ENCODE data around the gene TOX2.
A peak's percentile ranks its signal among the peaks of the same experiment; 100 is the strongest.
"Not testable (repeated sequence)": the region's sequence is repeated elsewhere in the genome, so short reads cannot be mapped to it uniquely, and the experiment has no call there.

The TOX2 gene

GRCh38 chr20:44034965-44035635 is 120.4 kb downstream of the TOX2 start:
- DNase-seq, result no peak

DNA sequence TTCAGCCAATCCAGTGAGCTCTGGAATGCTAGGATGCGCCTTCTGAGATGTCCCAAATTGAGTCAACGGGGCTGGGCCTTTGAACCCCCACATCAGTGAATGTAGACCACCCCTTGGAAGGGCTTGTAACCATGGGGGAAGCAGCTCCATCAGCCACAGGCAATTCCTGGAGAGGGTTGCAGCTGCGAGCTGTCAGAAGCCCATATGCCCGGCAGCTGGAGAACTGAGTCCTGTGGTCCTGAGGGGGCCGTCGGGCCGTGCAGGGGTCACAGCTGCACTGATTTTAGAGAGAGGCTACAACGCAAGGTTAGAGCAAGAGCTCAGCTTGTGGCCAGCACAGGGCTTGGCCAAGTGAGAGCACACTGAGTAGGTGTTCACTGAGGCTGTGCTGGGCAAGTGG is 121.3 kb downstream of the TOX2 start:
- DNase-seq, result no peak

DNA sequence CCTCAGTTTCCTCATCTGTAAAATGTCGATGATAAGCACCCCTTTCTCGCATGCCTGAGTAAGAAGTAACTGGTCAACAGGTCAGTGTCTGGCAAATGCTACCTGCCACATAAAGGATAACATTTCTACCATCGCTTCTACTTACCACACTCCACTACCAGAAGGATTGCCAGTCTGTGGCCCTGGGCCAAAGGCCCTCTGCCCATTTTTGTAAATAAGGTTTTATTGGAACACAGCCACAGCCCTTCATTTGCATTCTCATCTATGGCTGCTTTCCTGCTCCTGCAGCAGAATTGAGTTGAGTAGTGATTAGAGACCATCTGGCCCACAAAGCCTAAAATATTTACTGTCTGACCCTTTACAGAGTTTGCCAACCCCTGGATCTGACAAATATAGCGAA is 121.8 kb downstream of the TOX2 start:
- no peak for DNase-seq

- no peak for DNase-seq
Observed at GRCh38 chr20:44038681-44039123, 124.0 kb downstream of the TOX2 start.

DNA sequence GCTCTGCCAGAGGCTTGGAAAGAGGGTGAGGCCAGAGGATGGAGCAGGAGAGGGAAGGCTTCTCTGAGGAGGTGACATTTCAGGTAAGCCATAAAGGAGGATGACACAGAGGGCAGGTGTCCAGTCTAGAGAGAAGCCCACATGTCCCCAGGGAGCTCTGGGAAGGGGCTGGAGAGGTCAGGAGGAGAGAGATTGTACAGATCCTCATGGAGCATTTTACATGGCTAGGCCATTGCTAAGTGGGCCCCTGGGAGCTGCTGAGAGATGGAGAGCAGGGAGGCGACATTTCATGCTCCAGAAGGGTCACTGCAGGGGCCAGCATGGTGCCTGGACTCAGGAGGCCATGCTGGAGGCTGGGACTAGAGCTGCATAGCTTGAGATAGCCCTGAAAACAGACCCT is 124.5 kb downstream of the TOX2 start:
- no peak for DNase-seq

GRCh38 chr20:44039741-44040140 is 125.1 kb downstream of the TOX2 start:
- no peak for DNase-seq

DNA sequence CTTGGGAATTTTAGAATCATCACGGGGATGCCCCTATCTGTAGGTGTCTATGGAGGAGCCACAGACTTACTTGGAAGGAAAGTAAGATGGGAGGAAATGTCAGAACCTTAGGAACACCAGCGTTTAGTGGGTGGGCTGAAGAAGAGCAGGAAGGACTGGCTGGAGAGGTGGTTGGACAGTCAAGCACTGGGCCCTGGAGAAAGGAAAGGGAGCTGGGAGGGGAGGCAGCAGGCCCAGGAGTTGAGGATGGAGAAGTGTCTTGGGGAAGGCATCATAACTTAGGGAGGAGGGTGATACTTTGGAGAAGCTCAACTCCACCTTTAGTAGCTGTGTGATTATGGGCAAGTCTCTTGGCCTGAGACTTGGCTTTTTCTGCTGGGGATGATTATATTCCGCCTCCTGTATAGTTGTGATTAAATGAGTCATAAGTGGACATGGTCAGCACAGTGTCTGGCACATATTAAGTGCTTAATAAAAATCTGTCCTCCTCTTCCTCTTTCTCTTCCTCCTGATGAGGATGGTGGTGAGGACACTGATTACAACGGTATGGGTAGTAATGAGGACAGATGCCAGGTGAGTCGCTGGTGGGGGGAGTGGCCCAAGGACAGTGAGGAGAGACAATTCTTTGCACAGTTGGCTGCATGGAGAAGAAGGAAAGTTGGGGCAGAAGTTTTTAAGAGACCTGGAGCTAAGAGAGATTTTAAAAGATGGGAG is 125.7 kb downstream of the TOX2 start:
- no peak for DNase-seq

GRCh38 chr20:44041001-44041400 is 126.3 kb downstream of the TOX2 start:
- peak; percentile 7 for DNase-seq

GRCh38 chr20:44044712-44045111 is 130.1 kb downstream of the TOX2 start:
- not testable (repeated sequence) for DNase-seq

- DNase-seq, result no peak
Observed at GRCh38 chr20:44050327-44050726, 135.7 kb downstream of the TOX2 start.

- DNase-seq, result no peak
Observed at GRCh38 chr20:44050925-44051660, 136.4 kb downstream of the TOX2 start.

DNA sequence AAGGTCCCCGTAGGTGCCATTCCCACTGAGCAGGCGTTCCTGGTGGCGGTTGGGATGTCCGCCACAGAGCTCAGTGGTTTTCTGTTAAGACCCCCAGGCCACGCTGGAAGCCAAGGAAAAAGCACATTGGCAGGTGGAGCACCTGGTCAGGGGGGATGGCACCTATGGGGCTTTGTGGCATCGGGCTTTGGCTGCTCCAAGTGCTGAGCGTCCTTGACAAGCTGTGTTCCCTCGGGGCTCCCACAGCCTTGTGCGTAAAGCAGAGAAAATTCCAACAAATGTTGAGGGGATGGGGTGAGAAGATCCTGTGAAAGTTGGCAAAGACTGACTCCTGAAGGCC is 137.0 kb downstream of the TOX2 start:
- DNase-seq, result no peak

DNA sequence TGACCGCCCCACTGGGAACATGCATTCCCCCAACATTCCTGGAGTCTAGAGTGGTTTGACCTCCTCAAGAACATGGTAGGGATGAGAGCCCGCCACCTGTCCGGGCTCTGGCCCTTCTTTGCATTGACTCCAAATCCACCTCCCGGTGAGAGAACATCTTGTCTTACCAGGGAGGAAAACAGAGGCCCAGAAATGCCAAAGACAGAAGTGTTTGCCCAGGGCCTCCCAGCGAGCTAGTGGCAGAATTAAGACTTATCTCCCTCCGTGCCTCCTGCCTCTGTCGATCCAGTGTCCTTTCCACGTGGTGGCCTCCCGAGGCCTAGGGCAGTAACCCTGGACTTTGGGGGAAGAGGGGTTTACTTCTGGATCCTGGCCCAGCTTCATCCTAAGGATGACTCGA is 137.5 kb downstream of the TOX2 start:
- no peak for DNase-seq

DNA sequence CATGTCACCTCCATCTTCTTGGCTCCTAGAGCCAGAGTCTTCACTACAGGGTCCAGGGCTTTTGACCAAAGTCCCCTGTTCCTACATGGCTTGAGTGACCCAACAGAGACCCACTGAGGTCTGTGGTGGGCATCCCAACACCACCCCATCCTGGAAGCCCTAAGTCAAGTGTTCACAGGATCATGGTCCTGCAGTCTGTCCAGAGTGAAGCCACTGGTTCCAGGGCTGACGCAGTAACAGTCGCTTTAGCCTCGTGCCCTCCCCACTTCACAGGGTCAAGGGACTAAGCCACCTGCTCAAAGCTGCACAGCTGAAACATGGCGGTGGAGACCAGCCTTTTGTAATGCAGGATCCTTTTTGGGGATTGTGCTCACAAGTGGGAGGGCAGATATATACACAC is 138.4 kb downstream of the TOX2 start:
- DNase-seq, result no peak

DNA sequence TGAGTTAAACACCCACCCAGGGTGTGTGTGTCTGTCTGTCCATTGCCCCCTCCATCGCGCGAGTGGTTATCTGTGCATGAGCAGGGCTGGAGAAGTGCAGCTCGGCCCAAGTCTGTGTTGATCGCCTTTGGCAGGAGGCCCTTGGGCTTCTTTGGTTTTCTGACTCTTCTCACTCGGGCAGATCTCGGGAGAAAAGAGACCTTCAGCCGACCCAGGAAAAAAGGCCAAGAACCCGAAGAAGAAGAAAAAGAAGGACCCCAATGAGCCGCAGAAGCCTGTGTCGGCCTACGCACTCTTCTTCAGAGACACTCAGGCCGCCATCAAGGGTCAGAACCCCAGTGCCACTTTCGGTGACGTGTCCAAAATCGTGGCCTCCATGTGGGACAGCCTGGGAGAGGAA is 139.5 kb downstream of the TOX2 start:
- DNase-seq, result no peak

DNA sequence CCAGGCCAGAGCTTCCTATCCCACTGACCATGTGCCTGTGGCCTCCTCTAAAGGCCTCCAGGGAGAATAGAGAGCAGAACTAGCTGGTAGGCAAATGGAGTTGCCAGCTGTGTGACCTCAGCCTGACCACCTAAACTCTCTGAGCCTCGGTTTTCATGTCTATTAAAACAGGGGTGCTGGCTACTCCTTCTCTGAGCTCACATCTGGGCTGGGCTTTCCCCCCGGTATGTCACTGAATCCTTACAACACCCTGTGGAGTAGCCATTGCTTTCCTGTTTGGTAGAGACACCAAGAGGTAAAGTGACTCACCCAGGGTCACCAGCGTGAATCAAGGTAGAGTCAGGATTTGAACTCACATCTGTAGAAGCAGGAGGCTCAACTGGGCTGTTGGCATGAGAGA is 140.2 kb downstream of the TOX2 start:
- DNase-seq, result no peak

GRCh38 chr20:44056010-44056698 is 141.5 kb downstream of the TOX2 start:
- DNase-seq, result peak; percentile 68

DNA sequence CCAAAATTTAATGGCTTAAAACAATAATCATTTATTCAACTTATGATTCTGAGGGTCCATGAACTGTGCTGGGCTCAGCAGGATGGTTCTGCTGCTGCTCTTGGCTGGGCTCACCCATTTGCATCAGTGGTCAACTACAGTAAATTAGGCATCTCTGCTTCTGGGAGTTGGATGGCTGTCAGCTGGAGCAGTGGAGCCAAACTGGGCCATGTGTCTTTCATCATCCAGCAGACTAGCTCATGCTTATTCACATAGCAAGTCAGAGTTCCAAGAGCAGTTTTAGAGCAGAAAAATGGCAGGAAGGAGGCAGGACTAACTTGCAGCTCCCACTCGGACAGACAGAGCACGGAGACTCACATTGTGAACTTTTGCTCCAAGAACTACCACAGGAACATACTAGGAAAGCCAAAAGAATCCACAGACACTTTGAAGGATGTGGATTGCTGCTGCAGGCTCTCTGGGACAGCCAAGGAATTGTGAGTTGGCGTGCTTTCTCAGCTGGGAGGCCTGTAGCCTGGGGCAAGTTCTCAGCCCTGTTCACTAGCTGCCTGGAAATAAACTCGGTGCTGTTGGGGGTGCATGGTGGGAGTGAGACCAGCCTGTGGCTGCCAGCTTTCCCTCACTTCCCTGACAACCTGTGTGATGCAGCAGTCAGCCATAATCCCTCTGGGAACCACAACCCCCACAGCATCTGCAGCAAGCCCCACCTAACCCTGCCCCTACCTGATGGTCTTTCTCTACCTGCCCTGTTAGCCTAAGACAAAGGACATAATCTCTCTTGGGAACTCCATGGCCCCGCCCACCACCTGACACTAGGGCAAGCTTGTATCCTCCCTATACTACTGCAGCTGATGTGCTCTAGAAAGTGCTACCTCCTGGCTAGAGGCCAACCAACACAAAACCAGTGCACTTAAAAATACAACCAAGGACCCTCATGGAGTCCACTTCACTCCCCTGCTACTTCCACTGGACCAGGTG is 143.3 kb downstream of the TOX2 start:
- DNase-seq, result no peak

GRCh38 chr20:44064501-44065400 is 150.1 kb downstream of the TOX2 start:
- DNase-seq, result no peak

- DNase-seq, result no peak
Observed at GRCh38 chr20:44065401-44066340, 151.0 kb downstream of the TOX2 start.

Measured in activated CD8-positive, alpha-beta memory T cell treated with anti-CD3 and anti-CD28 coated beads, Interleukin-2, amount 50 U/mL, for 4 hours (primary cell).